Fibroblast of pulmonary artery (primary cell): ENCODE data around the gene SLC44A5.

ENCODE experiments used
- DNase-seq: peaks from one replicate; pipeline ENCODE4 v3.0.0-alpha.2; 2010; ENCODE audit warnings: low read depth
- H3K4me3 ChIP-seq: replicated peaks from 2 replicates; pipeline ENCODE4 v1.5.1; 2011; ENCODE audit warnings: low read depth, mild to moderate bottlenecking, control low read depth, low read length, moderate library complexity
- CTCF ChIP-seq: IDR thresholded peaks from 2 replicates; pipeline ENCODE4 v1.5.1; 2011; ENCODE audit warnings: mild to moderate bottlenecking, control low read depth, low read length, inconsistent platforms; ENCODE audit errors: missing control alignments

SLC44A5 gene

GRCh38 chr1:75506976-75507375, 103.9 kb downstream of the SLC44A5 start:
- no peak for DNase-seq
- no peak for TF ChIP-seq CTCF
- H3K4me3 ChIP-seq = no peak overlapping the region

GRCh38 chr1:75503221-75503974, 107.5 kb downstream of the SLC44A5 start:
- H3K4me3 ChIP-seq = no peak overlapping the region
- DNase-seq = no peak
- no peak for TF ChIP-seq CTCF

GRCh38 chr1:75502776-75503175, 108.1 kb downstream of the SLC44A5 start:
- no peak overlapping the region for H3K4me3 ChIP-seq
- TF ChIP-seq CTCF = no peak
- peak; percentile 68 for DNase-seq

- no peak for TF ChIP-seq CTCF
- no peak for DNase-seq
- no peak overlapping the region for H3K4me3 ChIP-seq
Observed at GRCh38 chr1:75501577-75502295, 109.2 kb downstream of the SLC44A5 start.

- no peak for DNase-seq
- TF ChIP-seq CTCF = no peak
- H3K4me3 ChIP-seq = no peak overlapping the region
Observed at GRCh38 chr1:75492011-75492410, 118.9 kb downstream of the SLC44A5 start.

GRCh38 chr1:75487399-75487798, 123.5 kb downstream of the SLC44A5 start:
- no peak for DNase-seq
- no peak overlapping the region for H3K4me3 ChIP-seq
- TF ChIP-seq CTCF = no peak
